GM18951 (cell line): ENCODE data around the gene NF2.

Experiments used
- POLR2A ChIP-seq: IDR thresholded peaks from 4 replicates; pipeline ENCODE4 v1.6.1; 2011; ENCODE audit warnings: mild to moderate bottlenecking; ENCODE audit not compliant: insufficient read length, insufficient read depth; ENCODE audit errors: extremely low read depth
- in situ Hi-C: fragments of 300-500 bp; cut with MboI; formaldehyde crosslinking; loops from one replicate; pipeline ENCODE4 v1.12.0; 2022; ENCODE audit warnings: low sequenced_read_pairs, mixed read lengths, inconsistent platforms; ENCODE audit not compliant: unreplicated experiment

NF2 gene

DNA sequence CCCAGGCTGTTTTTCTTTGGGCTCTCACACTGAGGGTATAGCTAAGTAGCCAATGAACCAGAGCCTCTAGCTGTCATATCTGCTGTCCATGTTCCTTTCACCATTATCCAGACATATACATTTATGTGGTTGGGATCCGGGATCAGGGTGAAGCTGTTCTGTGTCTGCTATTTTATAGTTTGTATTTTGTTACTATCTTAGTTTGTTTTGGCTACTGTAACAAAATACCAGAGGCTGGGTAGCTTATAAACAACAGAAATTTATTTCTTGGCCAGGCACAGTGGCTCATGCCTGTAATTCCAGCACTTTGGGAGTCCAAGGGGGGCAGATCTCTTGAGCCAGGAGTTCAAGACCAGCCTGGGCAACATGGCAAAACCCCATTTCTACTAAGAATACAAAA, 75.9 kb downstream of the NF2 start:
- in situ Hi-C loops: no loop called here
- TF ChIP-seq POLR2A: no peak

DNA sequence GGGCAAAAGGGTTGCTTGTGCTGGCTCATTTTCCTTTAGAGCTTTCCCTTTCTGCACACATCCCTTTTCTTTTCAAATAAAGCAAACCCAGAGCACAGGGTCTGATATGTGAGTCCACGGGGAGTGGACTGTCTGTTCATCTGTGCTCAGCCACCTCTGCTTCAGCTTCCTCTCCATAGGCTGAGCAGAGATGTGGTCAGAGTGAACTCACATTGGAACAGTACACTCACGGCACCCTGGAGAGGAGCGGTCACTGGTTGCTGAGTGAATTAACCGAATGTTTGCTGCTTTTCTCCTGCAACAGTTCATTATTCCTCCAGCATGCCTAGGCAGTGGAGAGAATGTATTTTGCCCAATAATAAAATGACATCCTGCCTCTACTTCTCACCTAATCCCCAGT, 80.1 kb downstream of the NF2 start:
- in situ Hi-C loops: no loop called here
- no peak for TF ChIP-seq POLR2A

GRCh38 chr22:29684244-29684643, 80.8 kb downstream of the NF2 start:
- TF ChIP-seq POLR2A: no peak
- in situ Hi-C loops: no loop called here

- no peak for TF ChIP-seq POLR2A
- in situ Hi-C loops: no loop called here
Measured at GRCh38 chr22:29689206-29689879, 85.9 kb downstream of the NF2 start.

DNA sequence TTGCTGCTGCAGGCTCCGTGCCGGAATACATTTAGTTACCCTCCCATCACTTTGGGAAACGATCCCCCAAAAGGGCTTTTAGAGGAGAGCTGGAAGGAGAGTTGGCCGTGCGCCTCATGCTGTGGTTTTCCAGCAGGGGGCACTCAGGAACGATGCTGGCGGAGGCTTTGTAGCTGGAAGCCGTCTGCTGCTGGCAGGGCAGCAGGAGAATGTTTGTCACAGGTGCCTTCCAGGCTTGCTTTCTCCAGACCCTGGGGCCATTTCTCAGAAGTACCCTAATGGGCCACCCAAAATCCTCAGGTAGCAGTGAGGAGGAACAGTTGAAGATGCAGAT, 86.4 kb downstream of the NF2 start:
- in situ Hi-C loops: no loop called here
- TF ChIP-seq POLR2A: no peak

- TF ChIP-seq POLR2A: no peak
Measured at GRCh38 chr22:29690476-29690875, 87.0 kb downstream of the NF2 start.

DNA sequence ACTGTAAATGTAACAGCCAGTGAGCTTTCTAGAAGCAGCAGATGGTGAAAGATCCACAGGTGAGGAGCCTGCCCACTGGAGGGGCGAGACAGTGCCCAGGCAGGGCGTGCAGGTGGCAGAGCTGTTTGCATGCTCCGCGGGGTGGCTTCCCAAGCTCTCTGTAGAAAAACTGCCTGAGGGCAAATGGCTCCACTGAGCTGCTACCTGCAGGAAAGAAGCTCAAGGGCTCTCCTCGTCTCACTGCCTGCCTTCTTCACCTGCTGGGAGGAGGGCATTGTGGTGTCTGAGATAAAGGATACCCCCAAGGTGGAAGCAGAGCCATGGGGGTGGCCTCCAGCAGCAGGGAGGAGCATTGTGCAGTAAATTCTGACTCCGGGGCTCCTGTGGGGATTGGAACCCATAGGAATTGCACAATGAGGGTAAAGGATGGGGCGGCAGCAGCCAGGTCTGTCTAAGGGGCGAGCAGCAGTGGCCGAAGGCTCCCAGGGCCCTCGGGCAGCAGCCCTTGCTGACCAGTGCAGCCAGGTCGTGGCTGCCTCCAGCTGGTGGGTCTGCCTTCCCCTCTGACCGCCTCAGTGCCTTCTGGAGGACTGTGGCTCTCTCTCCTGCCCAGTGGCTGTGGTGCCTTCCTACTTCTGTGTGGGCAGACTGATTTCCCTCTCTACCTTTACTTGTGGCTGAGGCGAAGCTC, 88.3 kb downstream of the NF2 start:
- in situ Hi-C loops: no loop called here

More at GRCh38 chr22:29690476-29690875, 87.0 kb downstream of the NF2 start:
- in situ Hi-C loops: no loop called here

GRCh38 chr22:29692327-29692640, 88.9 kb downstream of the NF2 start:
- in situ Hi-C loops: no loop called here
- no peak for TF ChIP-seq POLR2A

More for the DNA sequence above, 88.3 kb downstream of the NF2 start:
- no peak for TF ChIP-seq POLR2A

GRCh38 chr22:29693161-29693560, 89.7 kb downstream of the NF2 start:
- in situ Hi-C loops: no loop called here

DNA sequence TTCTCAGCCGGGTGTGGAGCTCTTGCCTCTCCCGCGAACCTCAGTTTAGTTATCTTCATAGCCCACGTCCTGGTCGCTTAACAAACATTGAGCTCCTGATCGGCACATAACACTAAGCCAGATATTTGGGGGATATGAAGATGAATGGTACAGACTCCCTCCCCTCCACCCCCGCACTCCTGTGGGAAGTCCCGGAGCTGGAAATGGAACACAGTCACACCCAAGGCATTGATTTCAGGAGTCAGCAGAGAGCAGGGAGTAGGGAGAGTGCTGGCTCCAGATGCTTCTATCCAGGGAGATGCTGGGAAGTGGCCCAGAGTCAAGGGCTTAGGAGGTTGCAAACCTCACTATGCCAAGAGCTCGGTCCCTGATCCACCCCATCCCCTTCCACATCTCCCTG, 90.2 kb downstream of the NF2 start:
- in situ Hi-C loops: no loop called here
- TF ChIP-seq POLR2A: no peak

More at GRCh38 chr22:29693161-29693560, 89.7 kb downstream of the NF2 start:
- TF ChIP-seq POLR2A: no peak

- no peak for TF ChIP-seq POLR2A
- in situ Hi-C loops: no loop called here
Measured at GRCh38 chr22:29695129-29695926, 91.9 kb downstream of the NF2 start.

GRCh38 chr22:29697853-29698598, 94.6 kb downstream of the NF2 start:
- TF ChIP-seq POLR2A: no peak
- in situ Hi-C loops: no loop called here
